HG02642 (cell line): ENCODE results near the gene PPFIBP2.
A peak's percentile ranks its signal among the peaks of the same experiment; 100 is the strongest.

Source experiments
- ATAC-seq: cut with Tn5 transposase; IDR thresholded peaks from one replicate; pipeline ENCODE4 v1.9.1; 2021; ENCODE audit warnings: mild to moderate bottlenecking; ENCODE audit not compliant: unreplicated experiment, poor library complexity

Gene PPFIBP2

GRCh38 chr11:7546324-7546791, 32.6 kb downstream of the PPFIBP2 start:
- ATAC-seq = no peak

DNA sequence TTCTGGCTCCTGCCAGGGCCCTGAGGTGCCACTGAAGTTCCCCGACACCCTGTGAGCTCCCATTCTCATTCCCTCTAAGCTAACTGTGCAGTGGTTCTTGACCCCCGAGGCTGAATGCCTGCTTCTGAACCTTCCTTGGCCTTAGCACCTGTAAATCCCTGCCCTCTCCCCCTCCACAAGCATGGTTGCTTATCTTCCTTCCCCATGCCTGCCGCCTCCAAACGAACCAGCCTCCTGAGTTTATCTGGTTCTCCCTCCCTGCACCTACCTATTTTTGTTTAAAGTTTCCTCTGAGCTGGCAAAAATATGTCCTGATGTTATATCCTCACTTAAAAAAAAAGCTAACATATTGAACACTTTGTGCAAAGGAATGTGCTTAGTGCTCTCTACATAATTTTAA, 33.9 kb downstream of the PPFIBP2 start:
- ATAC-seq = no peak

GRCh38 chr11:7548659-7549274, 35.0 kb downstream of the PPFIBP2 start:
- peak; percentile 87 for ATAC-seq

GRCh38 chr11:7549681-7550080, 35.9 kb downstream of the PPFIBP2 start:
- ATAC-seq = no peak

GRCh38 chr11:7551571-7551970, 37.8 kb downstream of the PPFIBP2 start:
- ATAC-seq = no peak

GRCh38 chr11:7552666-7553065, 38.9 kb downstream of the PPFIBP2 start:
- no peak for ATAC-seq

DNA sequence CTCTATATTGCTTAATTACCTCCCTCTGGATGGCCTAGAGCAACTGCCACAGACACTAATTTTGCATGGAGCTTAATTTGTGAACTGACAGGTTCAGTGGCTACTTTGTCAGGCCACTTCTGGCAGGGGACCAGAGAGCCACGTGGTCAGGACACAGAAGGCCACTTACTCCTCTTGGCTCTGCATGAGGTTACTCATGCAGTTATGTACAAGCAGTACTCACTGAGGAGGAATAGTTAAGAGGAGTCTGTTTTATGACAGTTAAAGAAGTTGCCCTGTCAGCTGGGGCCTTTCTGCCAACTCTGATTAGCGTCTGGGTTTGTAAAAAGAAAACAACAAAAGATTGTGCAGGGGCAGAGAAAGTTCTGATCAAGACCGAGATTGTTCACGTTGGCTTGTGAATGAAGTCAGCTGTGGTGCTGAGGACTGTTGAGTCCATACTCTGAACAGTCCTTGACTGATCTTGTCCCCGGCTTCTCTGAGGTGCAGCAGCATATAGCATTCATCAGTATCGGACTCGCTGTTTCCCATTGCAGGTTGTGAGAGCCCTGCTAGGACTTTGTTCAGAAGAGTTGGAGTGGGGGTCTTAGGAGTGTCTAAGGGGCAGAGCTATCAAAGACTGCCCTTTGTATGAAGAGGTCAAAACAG, 41.4 kb downstream of the PPFIBP2 start:
- ATAC-seq = no peak

DNA sequence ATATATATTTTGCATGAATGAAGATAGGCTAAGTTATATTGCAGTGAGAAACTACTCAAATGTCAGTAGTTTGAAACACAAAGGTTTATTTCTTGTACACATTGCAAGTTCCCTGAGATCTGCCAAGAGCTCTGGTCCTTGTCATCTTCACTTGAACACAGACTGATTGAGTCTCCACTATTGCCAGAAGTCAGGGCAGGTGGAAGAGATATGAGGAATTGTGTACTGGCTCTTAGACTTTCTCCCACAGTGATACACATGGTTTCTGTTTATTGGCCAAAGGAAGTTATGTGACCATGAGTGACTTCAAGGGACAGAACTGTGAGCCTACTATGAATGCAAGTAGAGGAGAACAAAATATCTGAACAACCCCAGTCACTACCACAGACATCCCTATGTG, 44.2 kb downstream of the PPFIBP2 start:
- ATAC-seq = no peak

DNA sequence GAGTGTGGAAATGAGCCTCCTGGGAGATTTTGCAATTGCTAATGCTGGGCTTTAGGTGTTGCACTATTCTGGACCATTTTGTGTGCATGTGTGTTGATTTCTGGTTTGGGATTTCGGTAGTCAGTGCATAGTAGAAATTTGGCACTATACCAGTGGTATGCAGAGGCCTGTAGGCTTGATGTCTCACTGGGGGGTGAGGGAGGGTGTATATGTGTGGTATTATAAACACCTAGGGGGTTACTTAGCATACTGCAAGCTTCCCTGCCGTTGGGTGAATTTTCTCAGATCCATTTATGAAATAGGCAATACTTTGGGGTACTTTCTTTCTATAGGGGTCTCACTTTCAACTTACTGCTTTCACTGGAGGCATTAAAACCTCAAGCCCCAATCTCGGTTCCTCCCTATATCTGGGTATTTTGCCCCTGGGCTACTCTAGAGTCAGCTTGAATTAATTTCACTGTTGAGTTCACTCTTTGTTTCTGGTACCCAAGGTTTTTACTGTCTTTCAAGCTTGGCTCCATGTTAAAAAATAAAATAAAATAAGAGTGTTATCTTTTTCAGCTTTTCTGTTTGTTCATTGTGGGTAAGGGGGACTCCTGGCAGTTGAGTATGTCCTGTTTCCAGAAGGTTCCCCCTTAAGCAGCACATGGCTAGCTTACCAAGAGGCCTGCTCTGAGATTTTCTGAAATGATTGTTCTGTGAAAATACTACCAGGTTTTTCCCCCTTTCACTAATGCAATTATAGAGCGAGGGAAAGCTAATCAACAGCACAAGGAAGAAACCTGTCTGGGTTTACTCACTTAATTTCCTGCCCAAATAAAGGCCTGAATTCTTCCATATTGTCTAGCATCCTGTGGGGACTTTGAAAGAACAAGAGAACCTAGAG, 45.8 kb downstream of the PPFIBP2 start:
- peak; percentile 62 for ATAC-seq

DNA sequence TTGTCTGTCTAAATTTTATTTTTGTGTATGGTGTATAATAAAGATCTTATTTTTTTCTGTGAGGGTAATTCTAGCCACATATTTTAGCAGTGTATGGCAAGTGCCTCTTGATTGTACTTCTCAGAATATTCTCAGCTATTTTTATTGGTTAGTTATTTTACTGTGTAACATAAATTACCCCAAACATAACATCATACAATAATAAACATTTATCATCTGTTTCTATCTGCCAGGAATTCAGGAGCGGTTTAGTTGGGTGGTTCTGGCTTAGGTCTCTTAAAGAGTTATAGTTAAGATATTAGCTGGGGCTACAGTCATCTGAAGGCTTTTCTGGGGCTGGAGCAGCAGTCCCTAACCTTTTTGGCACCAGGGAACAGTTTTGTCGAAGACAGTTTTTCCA, 47.8 kb downstream of the PPFIBP2 start:
- no peak for ATAC-seq

DNA sequence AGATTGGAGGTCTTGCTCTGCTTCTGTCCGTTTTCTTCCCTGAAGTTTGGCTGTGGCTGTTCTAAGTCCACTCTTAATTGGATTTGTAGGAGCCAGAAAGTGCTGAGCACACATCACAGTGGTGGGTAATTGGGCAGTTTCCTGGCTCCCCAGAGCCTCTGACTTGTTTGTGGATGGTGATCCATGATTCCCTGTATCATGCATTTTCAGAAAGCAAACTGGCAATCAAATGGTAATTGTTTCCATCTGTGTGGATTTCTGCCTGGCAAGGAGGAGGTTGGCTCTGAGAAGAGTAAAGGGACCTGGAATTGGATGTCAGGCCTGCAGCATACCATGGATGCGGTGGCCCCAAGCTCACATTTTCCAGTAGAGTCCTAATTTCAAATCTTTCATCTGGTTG, 49.5 kb downstream of the PPFIBP2 start:
- ATAC-seq = no peak

GRCh38 chr11:7564803-7565202, 51.0 kb downstream of the PPFIBP2 start:
- no peak for ATAC-seq

DNA sequence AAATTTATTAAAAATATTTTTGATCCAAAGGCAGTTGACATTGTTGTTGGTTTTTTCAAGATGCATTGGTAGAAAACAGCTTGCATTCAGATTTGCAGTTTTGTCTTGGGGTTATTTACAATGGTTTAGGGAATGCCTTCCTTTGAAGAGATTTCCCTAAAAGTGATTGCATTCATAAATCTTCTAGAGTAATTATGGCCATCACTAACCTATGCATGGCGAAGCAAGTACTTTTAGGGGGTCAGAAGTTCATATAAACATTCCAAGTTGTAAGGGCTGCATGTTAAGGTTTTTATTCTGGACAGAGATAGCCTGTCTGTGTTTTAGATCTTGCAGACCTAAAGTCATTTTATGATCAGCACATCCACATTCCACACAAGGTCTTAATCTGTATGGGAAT, 53.5 kb downstream of the PPFIBP2 start:
- no peak for ATAC-seq

GRCh38 chr11:7569044-7569443, 55.2 kb downstream of the PPFIBP2 start:
- ATAC-seq = no peak

GRCh38 chr11:7570241-7570640, 56.4 kb downstream of the PPFIBP2 start:
- ATAC-seq = no peak

- no peak for ATAC-seq
Measured at GRCh38 chr11:7570938-7571521, 57.2 kb downstream of the PPFIBP2 start.

DNA sequence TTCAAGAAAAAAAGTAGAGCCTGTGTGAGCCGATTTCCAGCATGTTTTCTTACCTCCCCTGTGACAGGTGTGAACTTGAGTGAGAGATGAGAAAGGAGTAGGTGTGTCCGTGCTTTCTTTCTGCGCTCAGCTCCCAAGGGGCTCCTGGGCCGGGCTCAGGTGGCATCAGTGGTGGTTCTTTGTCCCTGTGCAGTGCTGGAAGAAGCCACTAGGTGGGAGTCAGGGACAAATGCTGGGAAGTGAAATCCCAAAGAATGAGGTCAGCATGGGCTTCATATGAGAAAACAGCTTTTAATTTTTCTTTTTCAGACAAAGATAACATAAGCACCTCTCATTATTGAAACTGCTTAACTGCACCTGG, 57.8 kb downstream of the PPFIBP2 start:
- ATAC-seq = no peak

GRCh38 chr11:7572001-7572712, 58.4 kb downstream of the PPFIBP2 start:
- no peak for ATAC-seq

DNA sequence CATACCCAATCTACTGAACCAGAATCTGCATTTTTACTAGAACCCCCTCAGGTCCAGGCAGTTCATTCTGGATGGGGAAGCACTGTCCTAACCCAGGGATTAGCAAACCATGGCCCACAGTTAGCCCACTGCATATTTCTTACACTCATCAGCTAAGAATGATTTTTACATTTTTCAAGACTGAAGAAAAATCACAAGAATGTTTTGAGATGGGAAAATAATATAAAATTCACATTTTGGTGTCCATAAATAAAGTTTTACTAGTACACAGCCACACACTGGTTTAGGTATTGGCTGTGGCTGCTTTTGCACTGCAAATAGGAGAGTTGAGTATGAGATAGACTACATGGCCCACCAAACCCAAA, 59.4 kb downstream of the PPFIBP2 start:
- ATAC-seq = no peak

DNA sequence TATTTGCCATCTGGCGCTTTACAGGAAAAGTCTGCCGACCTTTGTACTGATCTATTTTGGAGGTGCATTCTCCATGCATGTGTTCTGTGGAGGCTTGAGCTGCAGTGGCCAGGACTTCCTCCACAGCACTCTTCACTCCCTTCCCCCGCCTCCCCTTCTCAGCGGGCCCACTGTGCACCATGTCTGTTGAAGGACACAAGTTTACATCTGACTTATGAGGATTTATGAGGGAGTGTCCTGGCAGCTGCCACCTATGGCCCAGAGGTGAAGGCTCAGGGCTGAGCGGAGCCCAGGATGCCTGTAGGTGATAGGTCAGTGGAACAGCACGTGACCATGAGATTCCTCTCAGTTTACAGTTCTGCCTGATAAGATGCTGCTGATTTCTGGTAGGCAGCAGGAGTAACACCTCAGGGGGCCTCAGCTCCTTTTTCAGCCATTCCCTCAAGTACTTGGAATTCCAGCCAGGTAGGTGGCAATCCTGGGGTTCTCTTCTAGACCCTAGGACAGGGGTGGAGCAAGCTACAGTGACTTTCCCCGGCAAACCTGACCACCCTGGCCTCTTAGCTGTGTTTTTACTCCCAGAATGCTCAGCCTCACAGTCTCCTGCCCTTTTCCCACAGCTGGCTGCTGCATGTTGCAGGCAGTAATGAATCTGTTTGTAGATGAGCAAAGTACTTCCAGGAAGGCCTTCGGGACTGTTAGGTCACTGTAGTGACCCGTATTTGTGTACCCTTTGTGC, 59.9 kb downstream of the PPFIBP2 start:
- ATAC-seq = no peak
